ENCODE data around the gene PITPNC1.
"Not testable (repeated sequence)": the region's sequence is repeated elsewhere in the genome, so short reads cannot be mapped to it uniquely, and the experiment has no call there.

DNA sequence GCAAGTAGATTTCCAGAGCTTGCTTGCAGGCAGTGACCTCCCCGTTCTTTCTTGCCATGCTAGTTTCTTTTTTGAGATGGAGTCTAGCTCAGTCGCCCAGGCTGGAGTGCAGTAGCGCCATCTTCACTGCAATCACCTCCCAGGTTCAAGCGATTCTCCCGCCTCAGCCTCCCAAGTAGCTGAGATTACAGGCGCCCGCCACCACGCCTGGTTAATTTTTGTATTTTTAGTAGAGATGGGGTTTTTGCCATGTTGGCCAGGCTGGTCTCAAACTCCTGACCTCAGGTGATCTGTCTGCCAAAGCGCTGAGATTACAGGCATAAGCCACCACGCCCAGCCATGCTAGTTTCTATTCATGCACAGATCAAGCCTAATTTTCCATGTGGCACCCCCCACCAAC is 139.5 kb downstream of the PITPNC1 start:
- not testable (repeated sequence) for TF ChIP-seq EZH2phosphoT487 (IDR thresholded peaks at IDR 0.05; ENCODE audit: insufficient read depth, low read depth); EZH2 (IDR thresholded peaks at IDR 0.05; ENCODE audit: insufficient read depth, poor library complexity, severe bottlenecking)

Measured in GM23248 (cell line).